KG1 (cell line): ENCODE data around the gene USP13.
A peak's percentile ranks its signal among the peaks of the same experiment; 100 is the strongest.
"Not testable (repeated sequence)": the region's sequence is repeated elsewhere in the genome, so short reads cannot be mapped to it uniquely, and the experiment has no call there.

Experiments used
- DNase-seq: peaks from one replicate; lab custom pipeline; 2025; lab: John Stamatoyannopoulos, UW

USP13 gene, protein sequence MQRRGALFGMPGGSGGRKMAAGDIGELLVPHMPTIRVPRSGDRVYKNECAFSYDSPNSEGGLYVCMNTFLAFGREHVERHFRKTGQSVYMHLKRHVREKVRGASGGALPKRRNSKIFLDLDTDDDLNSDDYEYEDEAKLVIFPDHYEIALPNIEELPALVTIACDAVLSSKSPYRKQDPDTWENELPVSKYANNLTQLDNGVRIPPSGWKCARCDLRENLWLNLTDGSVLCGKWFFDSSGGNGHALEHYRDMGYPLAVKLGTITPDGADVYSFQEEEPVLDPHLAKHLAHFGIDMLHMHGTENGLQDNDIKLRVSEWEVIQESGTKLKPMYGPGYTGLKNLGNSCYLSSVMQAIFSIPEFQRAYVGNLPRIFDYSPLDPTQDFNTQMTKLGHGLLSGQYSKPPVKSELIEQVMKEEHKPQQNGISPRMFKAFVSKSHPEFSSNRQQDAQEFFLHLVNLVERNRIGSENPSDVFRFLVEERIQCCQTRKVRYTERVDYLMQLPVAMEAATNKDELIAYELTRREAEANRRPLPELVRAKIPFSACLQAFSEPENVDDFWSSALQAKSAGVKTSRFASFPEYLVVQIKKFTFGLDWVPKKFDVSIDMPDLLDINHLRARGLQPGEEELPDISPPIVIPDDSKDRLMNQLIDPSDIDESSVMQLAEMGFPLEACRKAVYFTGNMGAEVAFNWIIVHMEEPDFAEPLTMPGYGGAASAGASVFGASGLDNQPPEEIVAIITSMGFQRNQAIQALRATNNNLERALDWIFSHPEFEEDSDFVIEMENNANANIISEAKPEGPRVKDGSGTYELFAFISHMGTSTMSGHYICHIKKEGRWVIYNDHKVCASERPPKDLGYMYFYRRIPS

GRCh38 chr3:179652447-179653095, at the start of gene USP13:
Gene USP13 (plus strand): TSS chr3:179653040. CDS start chr3:179653226, 186 bp downstream.
- DNase-seq, result peak; percentile 42

- no peak for DNase-seq
These were observed 49.5 kb upstream of the USP13 start for GRCh38 chr3:179603321-179603720.

DNA sequence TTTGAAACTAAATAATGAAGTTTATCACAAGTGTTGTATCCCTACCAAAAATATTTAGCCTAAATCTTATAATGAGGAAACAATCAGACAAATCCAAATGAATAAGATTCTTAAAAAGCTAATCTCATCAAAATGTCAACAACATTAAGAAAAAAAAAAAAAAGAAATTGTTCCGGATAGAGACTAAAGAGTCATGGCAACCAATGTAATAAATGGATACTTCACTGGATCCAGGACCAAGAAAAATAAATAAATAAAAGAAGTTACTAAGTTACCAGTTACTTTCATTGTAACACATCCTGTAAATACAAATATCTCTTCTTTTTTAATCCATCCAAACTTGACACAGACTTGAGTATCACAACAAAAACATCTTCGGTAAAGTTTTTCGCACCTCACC, 49.0 kb upstream of the USP13 start:
- no peak for DNase-seq

GRCh38 chr3:179604321-179605078, 48.3 kb upstream of the USP13 start, which contains the start of the genes MRPL47 and NDUFB5:
Gene MRPL47 (minus strand): TSS chr3:179604638. CDS start chr3:179604624, 14 bp downstream.
Gene NDUFB5 (plus strand): TSS chr3:179604794. CDS start chr3:179604816, 22 bp downstream.
- peak; percentile 91 for DNase-seq

DNA sequence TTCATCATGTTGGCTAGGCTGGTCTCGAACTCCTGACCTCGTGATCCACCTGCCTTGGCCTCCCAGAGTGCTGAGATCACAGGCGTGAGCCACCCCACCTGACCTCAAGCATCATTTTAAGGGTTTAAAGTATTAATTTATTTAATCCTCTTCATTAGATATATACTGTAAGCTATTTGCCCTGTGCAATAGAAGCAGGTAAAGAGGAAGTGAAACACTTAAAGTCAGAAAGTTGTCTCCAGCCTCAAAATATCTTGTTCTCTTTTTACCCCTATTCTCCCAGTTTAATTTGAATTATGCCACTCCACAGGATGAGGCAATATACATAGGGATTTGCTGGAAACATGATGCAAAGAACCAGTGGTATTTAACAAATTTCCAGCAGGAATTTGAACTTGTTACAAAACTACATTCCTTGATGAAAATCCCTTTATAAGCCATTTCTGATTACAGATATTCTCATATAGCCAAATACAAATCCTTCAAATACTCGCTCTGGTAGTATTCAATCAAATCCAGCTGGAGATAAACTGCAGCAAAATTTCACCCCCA, 46.2 kb upstream of the USP13 start:
- no peak for DNase-seq

GRCh38 chr3:179608931-179609720, 43.7 kb upstream of the USP13 start:
- no peak for DNase-seq

DNA sequence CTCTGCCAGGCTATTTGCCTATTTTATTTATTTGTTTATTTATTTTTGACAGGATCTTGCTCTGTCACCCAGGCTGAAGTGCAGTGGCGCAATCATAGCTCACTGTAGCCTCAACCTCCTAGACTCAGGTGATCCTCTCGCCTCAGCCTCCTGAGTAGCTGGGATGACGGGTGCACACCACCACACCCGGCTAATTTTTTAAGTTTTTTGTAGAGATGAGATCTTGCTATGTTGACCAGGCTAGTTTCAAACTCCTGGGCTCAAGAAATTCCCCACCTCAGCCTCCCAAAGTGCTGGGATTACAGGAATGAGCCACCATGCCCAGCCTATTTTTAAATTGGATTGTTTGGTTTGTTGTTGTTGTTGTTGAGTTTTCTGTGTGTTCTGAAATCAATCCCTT, 42.8 kb upstream of the USP13 start:
- no peak for DNase-seq

GRCh38 chr3:179613807-179614206, 39.0 kb upstream of the USP13 start:
- no peak for DNase-seq

- no peak for DNase-seq
These were observed 37.2 kb upstream of the USP13 start for GRCh38 chr3:179615458-179616173.

- DNase-seq, result no peak
These were observed 30.8 kb upstream of the USP13 start for GRCh38 chr3:179622023-179622422.

GRCh38 chr3:179624451-179624850, 28.4 kb upstream of the USP13 start:
- DNase-seq, result no peak

- DNase-seq, result no peak
These were observed 21.9 kb upstream of the USP13 start for GRCh38 chr3:179630753-179631451.

DNA sequence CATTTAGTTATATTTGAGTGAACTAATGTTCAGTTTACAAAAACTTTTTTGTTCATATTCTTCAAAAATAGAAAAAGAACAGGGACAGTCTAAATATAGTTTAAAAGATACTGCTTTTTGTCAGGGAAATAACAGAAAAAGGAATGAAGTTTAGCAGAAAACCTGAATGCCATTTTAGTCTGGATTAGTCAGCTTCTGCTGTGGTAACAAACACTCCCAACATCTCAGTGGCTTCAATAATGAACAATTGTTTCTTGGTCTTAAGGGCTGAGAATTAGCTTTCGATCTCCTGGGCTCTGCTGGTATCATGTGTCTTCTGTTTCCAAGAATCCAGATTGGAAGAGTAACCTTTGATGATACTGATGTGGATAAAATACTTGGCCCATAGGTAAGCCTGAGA, 12.4 kb upstream of the USP13 start:
- no peak for DNase-seq

DNA sequence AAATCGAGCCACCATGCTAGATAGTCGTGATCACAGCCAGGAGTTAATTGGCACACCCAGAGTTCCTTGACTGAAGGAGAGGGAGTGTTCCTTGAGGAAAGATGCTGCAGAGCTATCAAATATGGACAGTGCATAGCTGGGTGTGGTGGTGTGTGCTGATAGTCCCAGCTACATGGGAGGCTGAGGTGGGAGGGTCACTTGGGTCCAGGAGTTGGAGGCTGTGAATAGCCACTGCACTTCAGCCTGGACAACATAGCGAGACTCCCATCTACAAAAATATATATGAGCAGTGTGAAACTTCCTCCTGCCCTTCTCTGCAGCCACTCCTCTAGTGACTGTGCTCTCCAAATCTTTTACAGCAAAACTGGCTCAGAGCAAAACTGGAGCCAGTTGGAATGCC, 10.0 kb upstream of the USP13 start:
- no peak for DNase-seq

DNA sequence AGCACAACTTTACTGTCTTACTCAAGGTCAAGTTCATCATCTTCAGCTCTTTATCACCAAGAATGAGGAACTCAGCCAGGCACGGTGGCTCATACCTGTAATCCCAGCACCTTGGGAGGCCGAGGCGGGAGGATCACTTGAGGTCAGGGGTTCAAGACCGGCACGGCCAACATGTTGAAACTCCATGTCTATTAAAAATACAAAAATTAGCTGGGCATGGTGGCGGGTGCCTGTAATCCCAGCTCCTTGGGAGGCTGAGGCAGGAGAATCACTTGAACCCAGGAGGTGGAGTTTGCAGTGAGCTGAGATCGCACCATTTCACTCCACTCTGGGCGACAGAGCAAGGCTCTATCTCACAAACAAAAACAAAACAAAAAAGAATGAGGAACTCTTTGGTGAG, 9.0 kb upstream of the USP13 start:
- DNase-seq, result not testable (repeated sequence)

DNA sequence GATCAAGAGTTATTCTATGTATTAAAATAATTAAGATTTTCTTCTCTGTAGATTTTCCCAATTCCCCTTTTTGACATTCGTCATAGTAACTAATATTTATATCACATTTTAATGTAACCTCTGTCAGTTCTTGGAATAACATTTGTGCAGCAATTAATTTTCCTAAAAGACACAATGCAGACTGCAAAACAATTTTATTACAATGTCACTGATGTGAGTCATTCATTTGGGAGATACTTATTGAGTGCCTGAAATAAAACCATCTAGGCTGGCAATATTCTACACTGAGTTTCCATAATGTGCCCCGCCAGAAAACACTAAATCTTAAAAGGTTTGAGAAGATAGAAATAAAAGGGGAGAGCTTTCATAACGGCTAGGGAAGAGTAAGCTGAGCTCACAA, 6.7 kb upstream of the USP13 start:
- DNase-seq, result no peak

GRCh38 chr3:179651687-179652446, 973 bp upstream of the USP13 start:
- DNase-seq, result no peak

DNA sequence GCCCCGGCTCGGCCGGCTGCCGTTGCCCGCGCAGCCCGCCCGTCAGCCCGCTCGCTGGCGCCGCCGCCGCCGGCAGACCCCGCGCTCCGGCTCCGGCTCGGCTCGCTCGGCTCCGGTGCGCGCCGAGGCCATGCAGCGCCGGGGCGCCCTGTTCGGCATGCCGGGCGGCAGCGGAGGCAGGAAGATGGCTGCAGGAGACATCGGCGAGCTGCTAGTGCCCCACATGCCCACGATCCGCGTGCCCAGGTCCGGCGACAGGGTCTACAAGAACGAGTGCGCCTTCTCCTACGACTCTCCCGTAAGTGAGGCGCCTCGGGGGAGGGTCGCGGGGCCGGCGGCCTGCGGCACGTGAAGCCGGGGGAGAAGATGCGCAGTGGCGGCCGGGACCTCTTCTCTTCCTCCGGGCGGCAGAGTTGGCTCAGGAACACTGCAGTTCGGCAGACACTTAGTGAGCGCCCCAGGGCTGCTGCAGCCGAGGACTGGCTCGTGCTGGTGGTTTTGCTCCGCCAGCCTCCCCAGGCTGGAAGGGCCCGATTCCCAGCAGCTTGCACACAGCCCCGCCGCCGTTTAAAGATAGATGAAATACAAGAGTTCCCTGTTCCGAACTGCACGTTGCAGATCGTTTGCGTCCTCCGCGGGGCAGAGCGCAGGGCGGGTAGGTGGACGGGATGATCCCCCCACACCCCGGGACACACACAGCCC, 407 bp downstream of the USP13 start:
- peak; percentile 39 for DNase-seq
